HG03342 (cell line): ENCODE results near the gene PRSS27.

Experiments used
- ATAC-seq: cut with Tn5 transposase; IDR thresholded peaks from one replicate; pipeline ENCODE4 v1.9.1; 2021; ENCODE audit warnings: mild to moderate bottlenecking, moderate library complexity; ENCODE audit not compliant: unreplicated experiment

PRSS27 gene

GRCh38 chr16:2728034-2728433 lies 8.0 kb upstream of the PRSS27 start:
- no peak for ATAC-seq

- ATAC-seq, result no peak
Observed at GRCh38 chr16:2726923-2727322, 6.9 kb upstream of the PRSS27 start.

- ATAC-seq, result no peak
Observed at GRCh38 chr16:2724816-2725348, 4.9 kb upstream of the PRSS27 start.

GRCh38 chr16:2724088-2724676 lies 4.2 kb upstream of the PRSS27 start:
- ATAC-seq, result no peak

GRCh38 chr16:2721634-2722173 lies 1.7 kb upstream of the PRSS27 start:
- ATAC-seq, result peak; percentile 2

- ATAC-seq, result peak; percentile 71
Observed at GRCh38 chr16:2720719-2721633, 952 bp upstream of the PRSS27 start.

GRCh38 chr16:2719328-2720063 lies 528 bp downstream of the PRSS27 start:
- ATAC-seq, result no peak

- ATAC-seq, result no peak
Observed at GRCh38 chr16:2717383-2718263, 2.4 kb downstream of the PRSS27 start.

- ATAC-seq, result no peak
Observed at GRCh38 chr16:2716948-2717347, 3.1 kb downstream of the PRSS27 start.

- no peak for ATAC-seq
Observed at GRCh38 chr16:2715966-2716885, 3.8 kb downstream of the PRSS27 start.

- no peak for ATAC-seq
Observed at GRCh38 chr16:2715519-2715918, 4.5 kb downstream of the PRSS27 start.

- no peak for ATAC-seq
Observed at GRCh38 chr16:2715064-2715463, 5.0 kb downstream of the PRSS27 start.

GRCh38 chr16:2713985-2714774 lies 5.8 kb downstream of the PRSS27 start:
- no peak for ATAC-seq

GRCh38 chr16:2713523-2713922 lies 6.5 kb downstream of the PRSS27 start:
- ATAC-seq, result no peak

GRCh38 chr16:2712546-2712945 lies 7.5 kb downstream of the PRSS27 start:
- no peak for ATAC-seq

GRCh38 chr16:2712063-2712441 lies 8.0 kb downstream of the PRSS27 start:
- ATAC-seq, result no peak

GRCh38 chr16:2711370-2712062 lies 8.5 kb downstream of the PRSS27 start:
- ATAC-seq, result no peak
